Stimulated activated CD8-positive, alpha-beta memory T cell treated with anti-CD3 and anti-CD28 coated beads, Interleukin-4, amount 100 ng/mL, for 4 hours (primary cell): ENCODE results near the gene LSM2.
A peak's percentile ranks its signal among the peaks of the same experiment; 100 is the strongest.
"Not testable (repeated sequence)": the region's sequence is repeated elsewhere in the genome, so short reads cannot be mapped to it uniquely, and the experiment has no call there.

Experiments
- DNase-seq, 2 donors: peaks; one replicate each; pipeline ENCODE4 v3.0.0-alpha.2; 2020; ENCODE audit warnings: low read depth in 2 of 2, low spot score in 1 of 2

Gene LSM2

DNA sequence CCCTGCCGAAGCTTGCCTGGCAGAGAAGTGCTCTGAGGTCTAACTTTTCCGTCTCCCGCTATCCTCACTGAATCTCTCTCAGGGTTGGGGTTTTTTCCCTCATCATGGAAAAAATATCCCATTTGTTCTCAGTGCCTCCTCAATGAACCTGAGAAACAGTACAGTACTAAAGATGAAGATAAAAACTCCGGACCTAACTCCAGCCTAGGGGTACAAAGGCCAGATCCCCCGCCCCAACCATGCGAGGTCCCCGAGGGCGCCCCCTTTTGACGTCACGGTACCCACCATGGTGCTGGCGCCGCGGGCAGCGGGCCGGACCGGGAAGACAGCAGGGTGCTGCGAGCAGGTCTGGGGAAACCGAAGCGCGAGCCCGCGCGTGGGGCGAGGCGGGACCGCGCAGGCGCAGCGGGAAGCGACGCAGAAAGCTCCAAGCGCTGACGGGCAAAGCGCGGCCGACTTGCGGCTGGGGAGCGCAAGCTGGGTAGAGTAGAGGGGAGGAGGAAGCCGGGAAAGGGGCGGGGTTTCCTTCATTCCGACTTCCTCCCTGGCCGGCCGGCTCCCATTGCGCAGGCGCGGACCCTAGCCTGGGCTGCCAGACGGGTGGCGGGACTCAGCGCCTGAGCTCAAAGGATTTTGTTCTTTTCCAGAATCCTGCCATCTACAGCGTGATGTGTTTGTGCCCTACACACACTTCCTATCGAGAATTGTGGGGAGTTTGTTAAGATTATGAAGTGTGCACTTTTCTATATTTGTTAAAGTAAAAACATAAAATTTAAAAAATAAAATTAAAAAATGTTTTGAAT lies at the start of gene LSM2:
LSM2 (minus strand) TSS at position 497 of the 803 bp plus-strand sequence; CDS start at position 288, 209 bp downstream.
- peak; percentile 90 to 94 for DNase-seq

- not testable (repeated sequence) for DNase-seq
Observed at GRCh38 chr6:31851980-31852718, 45.4 kb upstream of the LSM2 start.

GRCh38 chr6:31851485-31851832 lies 44.7 kb upstream of the LSM2 start:
- no peak for DNase-seq

- DNase-seq = no peak
Observed at GRCh38 chr6:31850765-31851484, 44.2 kb upstream of the LSM2 start.

DNA sequence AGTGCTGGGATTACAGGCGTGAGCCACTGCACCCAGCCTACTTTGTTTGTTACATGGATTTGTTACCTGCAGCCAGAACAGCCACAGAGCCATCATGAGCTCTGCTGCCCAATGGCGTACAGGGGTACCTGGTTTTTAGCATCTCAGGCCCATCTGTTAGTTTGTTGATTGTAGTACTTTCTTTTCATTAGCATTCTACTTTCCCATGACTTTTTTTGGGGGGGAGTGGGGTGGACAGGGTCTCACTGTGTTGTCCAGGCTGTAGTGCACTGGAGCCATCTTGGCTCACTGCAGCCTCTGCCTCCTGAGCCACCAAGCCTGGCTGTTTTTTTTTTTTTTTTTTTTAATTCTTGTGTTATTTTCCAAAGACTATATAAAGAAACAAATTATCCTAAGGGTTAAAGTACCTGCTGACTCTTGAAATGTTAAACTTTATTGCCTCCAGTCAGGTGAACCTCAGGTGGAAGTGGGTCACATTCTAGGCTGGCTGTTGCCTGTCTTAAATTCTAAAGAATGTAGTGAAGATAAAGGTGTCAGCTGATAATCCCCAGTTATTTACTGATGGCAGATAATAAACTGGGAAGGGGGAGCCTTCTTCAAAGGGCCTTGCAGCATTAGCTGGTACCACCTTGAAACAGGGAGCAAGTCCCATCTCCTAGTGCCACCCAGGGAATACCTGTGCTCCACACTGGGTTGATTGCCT lies 40.7 kb upstream of the LSM2 start:
- DNase-seq = no peak

- no peak for DNase-seq
Observed at GRCh38 chr6:31844507-31844906, 37.7 kb upstream of the LSM2 start.

DNA sequence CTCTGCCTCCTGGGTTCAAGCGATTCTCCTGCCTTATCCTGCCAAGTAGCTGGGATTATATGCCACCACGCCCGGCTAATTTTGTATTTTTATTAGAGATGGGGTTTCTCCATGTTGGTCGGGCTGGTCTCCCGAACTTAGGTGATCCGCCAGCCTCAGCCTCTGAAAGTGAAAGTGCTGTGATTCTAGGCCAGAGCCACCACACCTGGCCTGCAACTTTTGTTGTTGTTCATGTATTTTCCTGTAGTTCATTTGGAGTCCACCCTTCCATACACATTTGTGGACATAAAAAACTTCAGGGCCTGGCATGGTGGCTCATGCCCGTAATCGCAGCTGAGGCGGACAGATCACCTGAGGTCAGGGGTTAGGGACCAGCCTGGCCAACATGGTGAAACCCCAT lies 35.3 kb upstream of the LSM2 start:
- no peak for DNase-seq

- not testable (repeated sequence) for DNase-seq
Observed at GRCh38 chr6:31839779-31840126, 33.0 kb upstream of the LSM2 start.

DNA sequence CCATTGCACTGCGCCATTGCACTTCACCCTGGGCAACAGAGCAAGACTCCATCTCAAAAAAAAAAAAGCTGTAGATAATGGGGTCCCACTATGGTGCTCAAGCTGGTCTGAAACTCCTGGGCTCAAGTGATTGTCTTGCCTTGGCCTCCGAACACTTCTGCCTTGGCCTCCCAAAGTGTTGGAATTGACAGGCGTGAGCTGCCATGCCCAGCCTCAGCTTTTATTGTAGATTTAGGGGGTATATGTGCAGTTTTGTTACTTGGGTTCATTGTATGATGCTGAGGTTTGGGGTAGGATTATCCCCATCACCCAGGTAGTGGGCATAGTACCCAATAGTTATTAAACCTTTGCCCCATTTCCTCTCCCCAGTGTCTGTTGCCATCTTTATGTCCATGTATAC lies 32.2 kb upstream of the LSM2 start:
- DNase-seq = no peak

DNA sequence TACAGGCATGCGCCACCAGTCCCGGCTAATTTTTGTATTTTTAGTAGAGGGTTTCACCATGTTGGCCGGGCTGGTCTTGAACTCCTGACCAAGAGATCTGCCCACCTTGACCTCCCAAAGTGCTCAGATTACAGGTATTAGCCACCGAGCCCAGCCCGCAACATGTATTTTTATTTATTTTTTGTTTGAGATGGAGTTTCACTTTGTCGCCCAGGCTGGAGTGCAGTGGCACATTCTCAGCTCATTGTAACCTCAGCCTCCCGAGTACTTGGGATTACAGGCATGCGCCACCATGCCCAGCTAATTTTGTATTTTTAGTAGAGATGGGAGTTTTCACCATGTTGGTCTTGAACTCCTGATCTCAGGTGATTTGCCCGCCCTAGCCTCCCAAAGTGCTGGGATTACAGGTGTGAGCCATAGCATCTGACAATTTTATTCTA lies 31.4 kb upstream of the LSM2 start:
- DNase-seq = not testable (repeated sequence)

DNA sequence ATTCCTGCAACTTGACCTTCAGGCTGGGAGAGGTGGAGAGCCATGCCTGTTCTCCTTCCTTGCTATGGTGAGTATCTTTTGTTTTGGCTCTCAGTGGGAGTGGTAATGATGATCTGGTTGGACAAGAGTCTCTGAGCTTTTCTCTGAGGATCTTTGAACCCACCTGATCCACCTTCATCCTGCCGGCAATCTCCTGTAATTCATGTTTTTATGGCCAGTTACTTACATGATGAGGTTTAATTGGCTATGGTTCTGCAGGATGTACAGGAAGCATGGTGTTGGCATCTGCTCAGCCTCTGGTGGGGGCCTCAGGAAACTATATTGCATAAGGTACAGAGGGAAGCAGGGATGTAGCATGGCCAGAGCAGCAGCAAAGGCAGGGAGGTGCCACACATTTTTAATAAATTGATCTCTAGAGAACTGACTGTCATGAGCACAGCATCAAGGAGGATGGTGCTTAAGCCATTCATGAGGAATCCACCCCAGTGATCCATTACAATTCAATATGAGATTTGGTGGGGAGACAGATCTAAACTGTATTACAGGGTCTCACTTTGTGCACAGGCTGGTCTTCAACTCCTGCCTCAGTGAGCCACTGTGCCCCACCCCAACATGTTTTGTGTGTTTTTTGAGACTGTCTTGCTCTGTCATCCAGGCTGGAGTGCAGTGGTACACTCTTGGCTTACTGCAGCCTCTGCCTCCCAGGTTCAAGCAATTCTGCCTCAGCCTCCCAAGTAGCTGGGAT lies 30.8 kb upstream of the LSM2 start:
- no peak for DNase-seq

DNA sequence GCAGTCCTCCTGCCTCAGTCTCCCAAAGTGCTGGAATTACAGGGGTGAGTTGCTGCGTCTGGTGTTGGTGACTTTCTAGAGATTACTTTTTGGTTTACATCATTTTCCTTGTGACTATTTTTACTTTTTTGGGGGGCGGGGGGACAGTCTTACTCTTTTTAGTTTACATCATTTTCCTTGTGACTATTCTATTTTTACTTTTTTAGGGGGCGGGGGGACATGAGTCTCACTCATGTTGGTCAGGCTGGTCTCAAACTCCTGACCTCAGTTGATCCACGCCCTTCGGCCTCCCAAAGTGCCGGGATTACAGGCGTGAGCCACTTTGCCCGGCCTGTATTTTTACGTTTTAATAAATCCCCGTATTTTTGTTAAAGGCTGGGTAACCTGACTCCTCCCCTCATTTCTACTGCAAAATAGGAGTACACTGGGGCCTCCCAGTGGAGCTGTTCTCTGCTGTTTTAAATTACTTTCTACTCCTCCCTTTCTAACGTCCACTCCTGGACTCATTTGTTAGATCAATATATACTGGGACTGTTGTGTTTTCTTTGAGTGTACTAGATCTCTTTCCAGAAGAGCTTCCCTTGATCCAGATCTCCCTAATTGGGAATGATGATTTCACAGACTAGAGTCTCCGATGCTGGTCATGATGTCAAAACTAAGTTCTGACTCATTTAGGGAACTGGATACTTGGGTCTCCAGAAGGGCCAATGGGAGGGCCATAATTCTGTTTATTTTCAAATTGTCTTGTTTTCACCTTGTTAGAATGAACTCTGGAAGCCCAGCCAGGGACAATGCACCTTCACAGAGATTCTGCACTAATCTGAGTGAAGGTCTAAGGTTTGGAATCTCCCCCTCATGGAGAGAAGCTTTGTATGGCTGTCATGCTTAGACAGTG lies 30.0 kb upstream of the LSM2 start:
- no peak for DNase-seq

DNA sequence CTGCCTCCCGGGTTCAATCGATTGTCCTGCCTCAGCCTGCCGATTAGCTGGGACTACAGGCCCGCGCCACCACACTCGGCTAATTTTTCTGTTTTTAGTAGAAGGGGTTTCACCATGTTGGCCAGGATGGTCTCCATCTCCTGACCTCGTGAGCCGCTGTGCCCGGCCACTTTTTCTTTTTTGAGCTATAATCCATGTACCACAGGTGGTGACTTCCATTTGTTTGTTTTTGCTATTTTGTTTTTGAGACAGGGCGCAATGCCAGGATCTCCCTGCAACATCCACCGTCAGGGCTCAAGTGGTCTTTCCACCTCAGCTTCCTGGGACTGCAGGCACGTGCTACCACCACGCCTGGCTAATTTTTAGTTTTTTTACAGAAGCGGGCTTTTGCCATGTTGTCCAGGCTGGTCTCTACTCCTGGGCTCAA lies 29.3 kb upstream of the LSM2 start:
- no peak for DNase-seq

- peak; percentile 50 to 65 for DNase-seq
Observed at GRCh38 chr6:31834367-31835250, 27.8 kb upstream of the LSM2 start.

GRCh38 chr6:31831350-31832215 lies 24.8 kb upstream of the LSM2 start:
- no peak for DNase-seq

DNA sequence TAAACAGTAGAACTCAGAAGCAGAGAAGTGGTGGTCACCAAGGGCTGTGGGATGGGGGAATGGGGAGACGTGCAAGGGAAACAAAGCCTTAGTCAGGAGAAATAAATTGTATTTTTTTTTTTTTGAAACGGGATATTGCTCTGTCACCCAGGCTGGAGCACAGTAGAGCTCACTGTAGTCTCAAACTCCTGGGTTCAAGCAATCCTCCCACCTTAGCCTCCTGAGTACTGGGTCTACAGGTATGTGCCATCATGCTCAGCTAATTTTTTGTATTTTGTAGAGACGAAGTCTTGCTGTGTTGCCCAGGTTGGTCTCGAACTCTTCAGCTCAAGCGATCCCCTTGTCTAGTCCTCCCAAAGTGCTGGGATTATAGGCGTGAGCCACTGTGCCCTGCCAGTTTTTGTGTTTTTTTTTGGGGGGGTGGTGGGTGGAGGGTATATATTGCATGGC lies 24.1 kb upstream of the LSM2 start:
- no peak for DNase-seq

DNA sequence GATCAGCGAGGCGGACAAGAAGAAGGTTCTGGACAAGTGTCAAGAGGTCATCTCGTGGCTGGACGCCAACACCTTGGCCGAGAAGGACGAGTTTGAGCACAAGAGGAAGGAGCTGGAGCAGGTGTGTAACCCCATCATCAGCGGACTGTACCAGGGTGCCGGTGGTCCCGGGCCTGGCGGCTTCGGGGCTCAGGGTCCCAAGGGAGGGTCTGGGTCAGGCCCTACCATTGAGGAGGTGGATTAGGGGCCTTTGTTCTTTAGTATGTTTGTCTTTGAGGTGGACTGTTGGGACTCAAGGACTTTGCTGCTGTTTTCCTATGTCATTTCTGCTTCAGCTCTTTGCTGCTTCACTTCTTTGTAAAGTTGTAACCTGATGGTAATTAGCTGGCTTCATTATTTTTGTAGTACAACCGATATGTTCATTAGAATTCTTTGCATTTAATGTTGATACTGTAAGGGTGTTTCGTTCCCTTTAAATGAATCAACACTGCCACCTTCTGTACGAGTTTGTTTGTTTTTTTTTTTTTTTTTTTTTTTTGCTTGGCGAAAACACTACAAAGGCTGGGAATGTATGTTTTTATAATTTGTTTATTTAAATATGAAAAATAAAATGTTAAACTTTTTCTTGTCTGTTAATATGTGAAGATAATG lies 23.0 kb upstream of the LSM2 start:
- no peak for DNase-seq
